Testis (tissue), 2 donors: ENCODE results near the gene SLC7A9.

Experiments used
- POLR2A ChIP-seq: fragments of 450-650 bp; IDR thresholded peaks from one replicate; pipeline ENCODE4 v1.6.1; 2017; ENCODE audit warnings: antibody characterized with exemption, mild to moderate bottlenecking, moderate library complexity
- TF ChIP-seq, protein P1 (sequence below), 3 experiments: fragments of 450-650 bp in 2 of 3; fragments of 200-600 bp in 1 of 3; sonication (generic) in 1 of 3; IDR thresholded peaks; one replicate each; pipeline ENCODE4 v1.5.1; 2016 to 2019; ENCODE audit warnings: antibody characterized with exemption in 3 of 3, mild to moderate bottlenecking in 2 of 3, moderate library complexity in 1 of 3

DNA sequence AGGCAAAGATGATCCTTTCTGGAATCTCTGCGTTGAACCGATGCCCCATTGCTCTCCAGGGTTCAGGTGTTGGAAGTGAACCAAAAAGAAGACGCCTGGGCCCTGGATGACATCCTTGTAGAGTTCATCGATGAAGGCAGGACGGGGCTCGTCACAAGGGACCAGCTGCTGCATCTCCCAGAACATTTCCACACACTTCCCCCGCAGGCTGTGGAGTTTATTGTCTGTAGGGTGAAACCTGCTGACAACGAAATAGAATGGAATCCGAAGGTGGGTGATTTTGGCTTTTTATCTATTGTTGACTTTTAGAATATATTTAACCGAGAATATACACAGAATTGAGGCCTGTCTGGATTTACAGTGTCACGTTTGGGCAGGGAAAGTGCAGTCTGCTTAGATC is 58.4 kb downstream of the SLC7A9 start:
- TF ChIP-seq, protein P1, sequence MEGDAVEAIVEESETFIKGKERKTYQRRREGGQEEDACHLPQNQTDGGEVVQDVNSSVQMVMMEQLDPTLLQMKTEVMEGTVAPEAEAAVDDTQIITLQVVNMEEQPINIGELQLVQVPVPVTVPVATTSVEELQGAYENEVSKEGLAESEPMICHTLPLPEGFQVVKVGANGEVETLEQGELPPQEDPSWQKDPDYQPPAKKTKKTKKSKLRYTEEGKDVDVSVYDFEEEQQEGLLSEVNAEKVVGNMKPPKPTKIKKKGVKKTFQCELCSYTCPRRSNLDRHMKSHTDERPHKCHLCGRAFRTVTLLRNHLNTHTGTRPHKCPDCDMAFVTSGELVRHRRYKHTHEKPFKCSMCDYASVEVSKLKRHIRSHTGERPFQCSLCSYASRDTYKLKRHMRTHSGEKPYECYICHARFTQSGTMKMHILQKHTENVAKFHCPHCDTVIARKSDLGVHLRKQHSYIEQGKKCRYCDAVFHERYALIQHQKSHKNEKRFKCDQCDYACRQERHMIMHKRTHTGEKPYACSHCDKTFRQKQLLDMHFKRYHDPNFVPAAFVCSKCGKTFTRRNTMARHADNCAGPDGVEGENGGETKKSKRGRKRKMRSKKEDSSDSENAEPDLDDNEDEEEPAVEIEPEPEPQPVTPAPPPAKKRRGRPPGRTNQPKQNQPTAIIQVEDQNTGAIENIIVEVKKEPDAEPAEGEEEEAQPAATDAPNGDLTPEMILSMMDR (IDR thresholded peaks at IDR 0.05) = no peak
- TF ChIP-seq POLR2A = no peak
